ENCODE results near the gene FCGR2B.
"Not testable (repeated sequence)": the region's sequence is repeated elsewhere in the genome, so short reads cannot be mapped to it uniquely, and the experiment has no call there.

FCGR2B gene

GRCh38 chr1:161634993-161635392 is 27.9 kb upstream of the FCGR2B start:
- H3K9ac ChIP-seq (ENCODE audit: low read length); H3K27ac ChIP-seq (ENCODE audit: low read length); H3K27me3 ChIP-seq (ENCODE audit: control insufficient read depth, insufficient read depth, low read length); H3K9me3 ChIP-seq (ENCODE audit: control insufficient read depth, low read depth, low read length); H3K4me3 ChIP-seq (ENCODE audit: low read length); H3K4me1 ChIP-seq (ENCODE audit: control insufficient read depth, low read depth, low read length); H3K36me3 ChIP-seq (ENCODE audit: control insufficient read depth, low read depth, low read length): not testable (repeated sequence)

DNA sequence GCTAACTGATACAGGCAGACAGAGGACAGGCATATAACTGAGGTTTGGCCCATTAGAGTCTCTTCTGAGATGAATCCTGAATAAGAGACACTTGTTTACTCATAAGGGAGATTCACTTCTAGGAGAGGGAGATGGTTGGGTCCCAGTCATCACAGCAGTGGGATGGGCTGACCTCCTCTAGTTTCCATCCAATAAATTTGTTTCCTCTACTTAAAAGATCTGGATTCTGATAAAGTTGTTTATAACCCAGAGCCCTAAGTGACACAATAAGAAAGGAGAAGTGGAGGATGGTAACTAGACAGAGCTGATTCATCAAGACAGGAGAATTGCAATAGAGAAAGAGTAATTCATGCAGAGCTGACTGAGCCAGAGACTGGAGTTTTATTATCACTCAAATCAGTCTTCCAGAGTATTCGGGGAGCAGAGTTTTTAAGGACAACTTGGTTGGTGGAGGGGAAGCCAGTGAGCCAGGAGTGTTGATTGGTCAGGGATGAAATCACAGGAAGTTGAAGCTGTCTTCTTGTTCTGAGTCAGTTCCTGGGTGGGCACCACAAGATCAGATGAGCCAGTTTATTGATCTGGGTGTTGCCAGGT is 26.7 kb upstream of the FCGR2B start:
- not testable (repeated sequence) for H3K27ac ChIP-seq (ENCODE audit: low read length); H3K4me1 ChIP-seq (ENCODE audit: control insufficient read depth, low read depth, low read length); H3K36me3 ChIP-seq (ENCODE audit: control insufficient read depth, low read depth, low read length); H3K27me3 ChIP-seq (ENCODE audit: control insufficient read depth, insufficient read depth, low read length); H3K9ac ChIP-seq (ENCODE audit: low read length); H3K9me3 ChIP-seq (ENCODE audit: control insufficient read depth, low read depth, low read length); H3K4me3 ChIP-seq (ENCODE audit: low read length)

DNA sequence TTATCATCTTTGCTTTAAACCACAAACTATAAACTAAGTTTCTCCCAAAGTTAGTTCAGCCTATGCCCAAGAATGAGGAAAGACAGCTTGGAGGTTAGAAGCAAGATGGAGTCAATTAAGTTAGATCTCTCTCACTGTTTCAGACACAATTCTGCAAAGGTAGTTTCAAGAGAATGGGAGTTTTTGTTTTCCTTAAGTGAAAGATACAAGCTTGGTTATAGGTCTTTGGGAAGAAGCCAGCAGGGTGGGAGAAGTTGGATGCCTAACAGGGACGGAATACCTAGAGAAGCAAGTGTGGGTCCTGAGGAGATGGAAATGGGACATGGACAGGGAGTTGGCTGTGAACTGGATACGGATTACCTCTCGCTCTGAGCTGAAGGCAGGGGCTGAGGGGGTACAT is 26.0 kb upstream of the FCGR2B start:
- H3K27me3 ChIP-seq (ENCODE audit: control insufficient read depth, insufficient read depth, low read length); H3K4me1 ChIP-seq (ENCODE audit: control insufficient read depth, low read depth, low read length); H3K36me3 ChIP-seq (ENCODE audit: control insufficient read depth, low read depth, low read length); H3K9me3 ChIP-seq (ENCODE audit: control insufficient read depth, low read depth, low read length); H3K4me3 ChIP-seq (ENCODE audit: low read length); H3K27ac ChIP-seq (ENCODE audit: low read length); H3K9ac ChIP-seq (ENCODE audit: low read length): not testable (repeated sequence)

GRCh38 chr1:161638251-161638993 is 24.5 kb upstream of the FCGR2B start:
- H3K27ac ChIP-seq (ENCODE audit: low read length); H3K9ac ChIP-seq (ENCODE audit: low read length); H3K9me3 ChIP-seq (ENCODE audit: control insufficient read depth, low read depth, low read length); H3K4me1 ChIP-seq (ENCODE audit: control insufficient read depth, low read depth, low read length); H3K27me3 ChIP-seq (ENCODE audit: control insufficient read depth, insufficient read depth, low read length); H3K4me3 ChIP-seq (ENCODE audit: low read length); H3K36me3 ChIP-seq (ENCODE audit: control insufficient read depth, low read depth, low read length): not testable (repeated sequence)

GRCh38 chr1:161639203-161639602 is 23.7 kb upstream of the FCGR2B start:
- not testable (repeated sequence) for H3K4me1 ChIP-seq (ENCODE audit: control insufficient read depth, low read depth, low read length); H3K27me3 ChIP-seq (ENCODE audit: control insufficient read depth, insufficient read depth, low read length); H3K4me3 ChIP-seq (ENCODE audit: low read length); H3K9me3 ChIP-seq (ENCODE audit: control insufficient read depth, low read depth, low read length); H3K36me3 ChIP-seq (ENCODE audit: control insufficient read depth, low read depth, low read length); H3K9ac ChIP-seq (ENCODE audit: low read length); H3K27ac ChIP-seq (ENCODE audit: low read length)

DNA sequence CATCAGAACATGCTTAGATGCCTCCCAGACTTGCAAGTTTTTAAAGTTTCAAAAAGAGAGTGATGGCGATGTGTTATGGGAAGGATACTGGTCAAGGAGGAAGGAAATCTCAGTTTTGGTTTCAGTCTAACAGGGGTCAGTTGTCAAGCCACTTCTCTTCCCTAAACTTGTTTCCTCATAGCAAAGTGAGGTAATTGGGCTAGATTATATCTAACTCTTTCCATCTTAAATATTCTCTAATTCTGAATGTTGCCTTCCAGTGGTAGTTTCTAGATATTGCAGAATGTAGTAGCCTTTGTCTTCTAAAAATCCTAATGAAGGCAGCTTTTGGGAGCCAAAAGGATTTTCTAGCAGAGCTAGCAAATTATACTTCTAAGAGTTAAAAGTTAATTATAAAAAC is 20.2 kb upstream of the FCGR2B start:
- not testable (repeated sequence) for H3K4me3 ChIP-seq (ENCODE audit: low read length); H3K4me1 ChIP-seq (ENCODE audit: control insufficient read depth, low read depth, low read length); H3K9ac ChIP-seq (ENCODE audit: low read length); H3K27ac ChIP-seq (ENCODE audit: low read length); H3K27me3 ChIP-seq (ENCODE audit: control insufficient read depth, insufficient read depth, low read length); H3K9me3 ChIP-seq (ENCODE audit: control insufficient read depth, low read depth, low read length); H3K36me3 ChIP-seq (ENCODE audit: control insufficient read depth, low read depth, low read length)

GRCh38 chr1:161643481-161644208 is 19.3 kb upstream of the FCGR2B start:
- H3K4me3 ChIP-seq (ENCODE audit: low read length); H3K9ac ChIP-seq (ENCODE audit: low read length); H3K27ac ChIP-seq (ENCODE audit: low read length); H3K36me3 ChIP-seq (ENCODE audit: control insufficient read depth, low read depth, low read length); H3K4me1 ChIP-seq (ENCODE audit: control insufficient read depth, low read depth, low read length); H3K27me3 ChIP-seq (ENCODE audit: control insufficient read depth, insufficient read depth, low read length); H3K9me3 ChIP-seq (ENCODE audit: control insufficient read depth, low read depth, low read length): not testable (repeated sequence)

GRCh38 chr1:161644855-161645254 is 18.1 kb upstream of the FCGR2B start:
- H3K9ac ChIP-seq (ENCODE audit: low read length); H3K4me1 ChIP-seq (ENCODE audit: control insufficient read depth, low read depth, low read length); H3K27me3 ChIP-seq (ENCODE audit: control insufficient read depth, insufficient read depth, low read length); H3K36me3 ChIP-seq (ENCODE audit: control insufficient read depth, low read depth, low read length); H3K9me3 ChIP-seq (ENCODE audit: control insufficient read depth, low read depth, low read length); H3K27ac ChIP-seq (ENCODE audit: low read length); H3K4me3 ChIP-seq (ENCODE audit: low read length): not testable (repeated sequence)

GRCh38 chr1:161647507-161648360 is 15.2 kb upstream of the FCGR2B start:
- not testable (repeated sequence) for H3K4me1 ChIP-seq (ENCODE audit: control insufficient read depth, low read depth, low read length); H3K9ac ChIP-seq (ENCODE audit: low read length); H3K27me3 ChIP-seq (ENCODE audit: control insufficient read depth, insufficient read depth, low read length)

DNA sequence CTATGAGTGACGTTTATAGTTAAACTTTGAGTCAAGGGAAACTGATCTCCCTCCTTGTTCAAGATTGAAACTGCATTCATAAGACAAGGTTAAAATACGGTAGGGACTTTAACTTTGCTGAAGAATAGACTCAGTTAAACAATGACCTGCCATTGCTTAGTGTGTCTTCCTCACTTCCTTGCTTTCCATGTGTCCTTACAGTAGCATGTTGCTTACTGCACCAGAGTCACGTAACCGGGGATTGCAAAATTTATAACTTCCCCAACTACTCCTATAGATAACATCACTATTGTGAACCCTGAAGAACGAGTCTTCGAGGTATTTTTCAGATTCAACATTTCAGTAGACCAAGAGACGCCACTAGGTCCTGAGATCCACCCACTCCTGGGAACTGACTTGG is 9.4 kb upstream of the FCGR2B start:
- H3K27me3 ChIP-seq (ENCODE audit: control insufficient read depth, insufficient read depth, low read length); H3K36me3 ChIP-seq (ENCODE audit: control insufficient read depth, low read depth, low read length); H3K9me3 ChIP-seq (ENCODE audit: control insufficient read depth, low read depth, low read length); H3K4me1 ChIP-seq (ENCODE audit: control insufficient read depth, low read depth, low read length); H3K9ac ChIP-seq (ENCODE audit: low read length); H3K27ac ChIP-seq (ENCODE audit: low read length); H3K4me3 ChIP-seq (ENCODE audit: low read length): not testable (repeated sequence)

More at GRCh38 chr1:161647507-161648360, 15.2 kb upstream of the FCGR2B start:
- not testable (repeated sequence) for H3K36me3 ChIP-seq (ENCODE audit: control insufficient read depth, low read depth, low read length); H3K9me3 ChIP-seq (ENCODE audit: control insufficient read depth, low read depth, low read length); H3K27ac ChIP-seq (ENCODE audit: low read length); H3K4me3 ChIP-seq (ENCODE audit: low read length)

GRCh38 chr1:161653971-161654370 is 9.0 kb upstream of the FCGR2B start:
- H3K4me1 ChIP-seq (ENCODE audit: control insufficient read depth, low read depth, low read length); H3K27me3 ChIP-seq (ENCODE audit: control insufficient read depth, insufficient read depth, low read length); H3K36me3 ChIP-seq (ENCODE audit: control insufficient read depth, low read depth, low read length); H3K27ac ChIP-seq (ENCODE audit: low read length); H3K9me3 ChIP-seq (ENCODE audit: control insufficient read depth, low read depth, low read length); H3K4me3 ChIP-seq (ENCODE audit: low read length); H3K9ac ChIP-seq (ENCODE audit: low read length): not testable (repeated sequence)

Data from iPS-18a (cell line).